GM21619 (cell line): ENCODE results near the gene KRTAP10-5.
"Not testable (repeated sequence)": the region's sequence is repeated elsewhere in the genome, so short reads cannot be mapped to it uniquely, and the experiment has no call there.

Experiments used
- ATAC-seq: cut with Tn5 transposase; IDR thresholded peaks from one replicate; pipeline ENCODE4 v1.9.1; 2021; ENCODE audit not compliant: unreplicated experiment

The KRTAP10-5 gene

GRCh38 chr21:44573630-44574456 is 6.6 kb downstream of the KRTAP10-5 start, which contains the start of gene KRTAP10-4:
KRTAP10-4 (plus strand) TSS chr21:44573729; CDS start chr21:44573759, 30 bp downstream.
- not testable (repeated sequence) for ATAC-seq

GRCh38 chr21:44572959-44573583 is 7.3 kb downstream of the KRTAP10-5 start:
- no peak for ATAC-seq

GRCh38 chr21:44571844-44572782 is 8.3 kb downstream of the KRTAP10-5 start:
- no peak for ATAC-seq

GRCh38 chr21:44571296-44571695 is 9.1 kb downstream of the KRTAP10-5 start:
- ATAC-seq, result no peak

GRCh38 chr21:44569861-44570517 is 10.4 kb downstream of the KRTAP10-5 start:
- ATAC-seq, result no peak

- no peak for ATAC-seq
These were observed 11.5 kb downstream of the KRTAP10-5 start for GRCh38 chr21:44568667-44569556.

- no peak for ATAC-seq
These were observed 12.1 kb downstream of the KRTAP10-5 start for GRCh38 chr21:44568261-44568660.

GRCh38 chr21:44567481-44568171 is 12.8 kb downstream of the KRTAP10-5 start:
- no peak for ATAC-seq

- ATAC-seq, result no peak
These were observed 14.0 kb downstream of the KRTAP10-5 start for GRCh38 chr21:44566403-44566802.

GRCh38 chr21:44564886-44565598 is 15.4 kb downstream of the KRTAP10-5 start:
- ATAC-seq, result no peak

- ATAC-seq, result no peak
These were observed 16.3 kb downstream of the KRTAP10-5 start for GRCh38 chr21:44564099-44564498.

GRCh38 chr21:44558695-44559094 is 21.7 kb downstream of the KRTAP10-5 start, which contains the start of gene KRTAP10-3:
KRTAP10-3 (minus strand) TSS chr21:44558795; CDS start chr21:44558715, 80 bp downstream.
- no peak for ATAC-seq

GRCh38 chr21:44558329-44558675 is 22.1 kb downstream of the KRTAP10-5 start:
- not testable (repeated sequence) for ATAC-seq

- no peak for ATAC-seq
These were observed 22.7 kb downstream of the KRTAP10-5 start for GRCh38 chr21:44557491-44558328.

GRCh38 chr21:44556879-44557278 is 23.5 kb downstream of the KRTAP10-5 start:
- no peak for ATAC-seq

GRCh38 chr21:44555200-44555875 is 25.1 kb downstream of the KRTAP10-5 start:
- no peak for ATAC-seq

GRCh38 chr21:44552681-44553080 is 27.7 kb downstream of the KRTAP10-5 start:
- ATAC-seq, result no peak
